Duodenal mucosa (tissue), 2 donors: ENCODE results near the gene MYH10.

ENCODE experiments used
- H3K27ac ChIP-seq: one replicate; pipeline ENCODE4 v1.7.0; 2013; ENCODE audit warnings: low read depth, low read length
- H3K27me3 ChIP-seq, 2 donors: one replicate each; pipeline ENCODE4 v1.7.0; 2013; ENCODE audit warnings: low read length in 2 of 2, control low read depth in 1 of 2; ENCODE audit not compliant: insufficient read depth in 2 of 2, control insufficient read depth in 1 of 2
- H3K36me3 ChIP-seq, 2 donors: one replicate each; pipeline ENCODE4 v1.7.0; 2013; ENCODE audit warnings: low read length in 2 of 2, control low read depth in 1 of 2; ENCODE audit not compliant: insufficient read depth in 2 of 2, control insufficient read depth in 1 of 2
- H3K4me1 ChIP-seq, 2 donors: one replicate each; pipeline ENCODE4 v1.7.0; 2013; ENCODE audit warnings: low read length in 2 of 2, control low read depth in 1 of 2; ENCODE audit not compliant: insufficient read depth in 2 of 2, control insufficient read depth in 1 of 2
- H3K4me3 ChIP-seq, 2 donors: one replicate each; pipeline ENCODE4 v1.7.0; 2013; ENCODE audit warnings: low read length in 2 of 2, low read depth in 1 of 2
- H3K9ac ChIP-seq, 2 donors: one replicate each; pipeline ENCODE4 v1.7.0; 2013; ENCODE audit warnings: low read length in 2 of 2, low read depth in 1 of 2
- H3K9me3 ChIP-seq, 2 donors: one replicate each; pipeline ENCODE4 v1.7.0; 2013; ENCODE audit warnings: low read length in 2 of 2, control low read depth in 1 of 2; ENCODE audit not compliant: control insufficient read depth in 1 of 2

Gene MYH10

DNA sequence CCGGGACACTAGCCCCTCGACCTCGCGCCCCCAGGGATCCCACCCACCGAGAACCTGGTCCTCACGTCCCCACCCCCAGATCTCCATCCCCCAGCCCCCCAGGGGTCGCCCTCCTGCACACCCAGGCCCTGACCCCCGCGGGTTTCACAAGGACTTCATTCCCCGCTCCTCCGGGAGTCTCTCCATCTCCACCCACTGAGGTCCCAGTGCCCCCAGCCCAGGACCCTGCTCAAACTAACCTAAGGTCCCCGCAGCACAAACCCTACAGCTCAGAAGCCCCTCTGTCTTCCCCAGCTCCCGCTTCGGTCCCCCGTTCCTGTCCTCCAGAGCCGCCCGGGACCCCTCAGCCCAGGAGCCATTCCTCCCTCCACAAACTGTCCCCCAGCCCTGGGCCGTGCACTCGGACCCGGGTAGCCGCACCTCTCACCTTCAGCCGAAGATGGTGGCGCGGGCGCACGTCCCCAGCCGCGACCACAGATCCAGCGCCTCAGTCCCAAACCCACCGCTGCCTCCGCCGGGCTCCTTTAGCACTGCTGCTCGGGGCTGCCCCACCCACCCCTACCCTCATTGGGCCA, at the start of gene MYH10:
Gene MYH10, minus strand, starts transcription at position 499 of the 575 bp plus-strand sequence. CDS start 7,479 bp downstream, outside the sequence.
- no peaks in the 10 kb centered on the region for H3K36me3 ChIP-seq
- peaks cover 27 to 41% of the 10 kb centered on the region in 2 donors for H3K27me3 ChIP-seq
- H3K27ac ChIP-seq = peak within 1 kb of the TSS; percentile 78
- H3K4me1 ChIP-seq = peaks cover 0 to 9% of the 10 kb centered on the region in 2 donors
- peak within 1 kb of the TSS; percentile 51 to 58 for H3K9ac ChIP-seq
- no peaks in the 10 kb centered on the region for H3K9me3 ChIP-seq
- peak within 1 kb of the TSS; percentile 67 to 74 for H3K4me3 ChIP-seq

DNA sequence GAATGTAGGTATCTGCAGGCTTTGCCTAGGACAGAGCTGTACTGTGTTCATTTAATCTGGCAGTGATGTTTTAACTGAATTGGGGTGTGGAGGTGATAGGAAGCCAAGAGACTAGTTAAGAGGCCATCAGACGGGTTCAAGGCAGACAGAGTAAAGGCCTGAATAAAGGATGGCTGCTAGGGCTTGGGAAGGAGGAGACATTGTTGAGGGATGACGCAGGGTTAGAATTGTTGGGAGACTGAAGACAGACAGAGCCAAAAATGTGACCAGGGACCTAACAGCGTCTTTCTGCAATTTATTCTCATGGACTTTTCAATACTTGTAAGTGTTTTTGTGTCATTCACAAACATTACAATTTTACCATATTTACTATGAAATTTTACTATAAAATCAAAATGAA, 48.6 kb upstream of the MYH10 start:
- H3K36me3 ChIP-seq = no peaks in the 10 kb centered on the region
- no peak overlapping the region for H3K9ac ChIP-seq
- no peak overlapping the region for H3K27ac ChIP-seq
- H3K9me3 ChIP-seq = no peaks in the 10 kb centered on the region
- no peaks in the 10 kb centered on the region for H3K4me1 ChIP-seq
- H3K27me3 ChIP-seq = no peaks in the 10 kb centered on the region
- H3K4me3 ChIP-seq = no peak overlapping the region

DNA sequence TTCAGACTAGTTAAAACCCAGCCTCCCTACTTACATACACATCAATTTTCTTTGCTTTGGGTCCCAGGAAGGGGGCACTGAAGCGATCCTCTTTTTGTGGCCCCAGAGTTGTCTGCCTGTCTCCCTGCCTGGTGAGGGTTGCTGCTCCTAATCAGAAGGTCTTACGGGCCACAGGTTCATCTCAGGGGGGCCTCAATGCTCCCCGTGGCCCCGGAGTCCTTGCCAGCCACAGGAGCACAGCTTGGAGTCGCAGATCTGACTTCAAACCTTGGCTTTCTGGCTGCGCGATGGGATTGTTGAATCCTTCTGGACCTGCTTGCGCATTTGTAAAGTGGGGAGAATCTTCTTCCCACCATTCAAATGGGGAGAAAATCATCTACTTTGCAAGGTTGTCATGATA, 44.8 kb upstream of the MYH10 start:
- Histone ChIP-seq H3K36me3 (no peaks in the 10 kb centered on the region), H3K27ac (no peak overlapping the region), H3K9me3 (no peaks in the 10 kb centered on the region), H3K4me1 (no peaks in the 10 kb centered on the region), H3K4me3 (no peak overlapping the region), H3K27me3 (no peaks in the 10 kb centered on the region), H3K9ac (no peak overlapping the region)

DNA sequence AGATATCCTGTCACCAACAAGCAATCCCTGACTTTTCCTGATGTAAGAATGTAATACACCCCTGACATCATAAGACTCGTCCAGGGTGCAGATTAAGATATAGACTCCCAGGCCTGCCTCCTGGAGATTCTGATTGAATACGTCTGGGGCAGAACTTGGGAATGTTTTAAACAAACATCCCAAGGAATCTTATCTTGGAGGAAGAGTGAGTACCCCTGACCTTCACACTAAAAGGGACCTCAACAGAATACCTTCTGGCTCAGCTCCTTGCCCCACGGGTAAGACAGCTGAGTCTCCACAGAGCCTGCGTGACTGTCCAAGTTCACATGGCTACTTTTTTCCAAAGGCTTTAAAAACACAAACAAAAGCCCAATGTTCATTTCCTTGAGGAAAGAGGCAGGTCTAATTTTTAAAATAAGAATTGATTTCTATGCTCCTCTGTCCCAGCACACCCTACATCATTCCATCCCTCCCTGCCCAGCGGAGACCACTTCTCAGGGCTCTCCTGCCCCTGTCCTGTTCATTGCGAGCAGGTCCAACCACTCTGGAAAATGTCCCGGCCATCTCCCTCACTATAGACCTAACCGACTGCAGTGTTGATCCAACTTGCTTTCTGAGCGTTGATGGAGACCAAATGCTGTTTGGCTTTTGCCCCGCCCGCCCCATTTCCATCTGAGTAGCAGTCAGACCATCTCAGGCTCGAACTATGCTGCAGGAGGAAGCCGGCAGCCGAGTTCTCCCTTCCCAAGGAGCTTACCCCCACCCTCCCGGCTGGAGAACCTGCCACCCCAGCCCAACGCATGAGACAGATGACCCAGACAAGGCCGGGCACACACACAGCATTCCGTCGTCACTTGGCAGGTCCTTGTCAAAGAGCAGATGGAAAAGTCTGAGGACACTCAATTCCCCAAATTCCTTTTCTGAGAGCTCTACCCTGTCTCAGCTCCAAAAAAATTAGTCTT, 44.1 kb upstream of the MYH10 start:
- H3K4me3 ChIP-seq = no peak overlapping the region
- no peaks in the 10 kb centered on the region for H3K9me3 ChIP-seq
- no peak overlapping the region for H3K9ac ChIP-seq
- H3K36me3 ChIP-seq = no peaks in the 10 kb centered on the region
- H3K27ac ChIP-seq = no peak overlapping the region
- no peaks in the 10 kb centered on the region for H3K27me3 ChIP-seq
- H3K4me1 ChIP-seq = no peaks in the 10 kb centered on the region

DNA sequence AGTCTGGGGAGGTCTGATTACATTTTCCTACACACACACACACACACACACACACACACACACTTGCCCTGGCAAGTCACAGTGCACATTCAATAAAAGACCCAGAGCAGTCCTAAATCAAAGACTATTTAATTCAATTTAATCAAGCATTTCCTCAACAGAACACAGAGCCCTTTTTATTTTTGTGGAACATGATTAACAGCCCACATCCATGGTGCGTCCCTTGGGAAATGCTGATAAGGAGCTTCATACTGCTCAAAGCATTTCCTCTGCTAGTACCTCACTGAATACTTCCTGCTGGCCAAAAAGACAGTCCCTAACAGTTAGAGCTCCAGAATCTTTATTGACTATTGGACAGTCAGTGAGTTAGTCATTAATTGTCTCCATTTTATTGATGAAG, 43.1 kb upstream of the MYH10 start:
- Histone ChIP-seq H3K4me1 (no peaks in the 10 kb centered on the region), H3K27ac (no peak overlapping the region), H3K36me3 (no peaks in the 10 kb centered on the region), H3K27me3 (no peaks in the 10 kb centered on the region), H3K9me3 (no peaks in the 10 kb centered on the region), H3K4me3 (no peak overlapping the region), H3K9ac (no peak overlapping the region)

DNA sequence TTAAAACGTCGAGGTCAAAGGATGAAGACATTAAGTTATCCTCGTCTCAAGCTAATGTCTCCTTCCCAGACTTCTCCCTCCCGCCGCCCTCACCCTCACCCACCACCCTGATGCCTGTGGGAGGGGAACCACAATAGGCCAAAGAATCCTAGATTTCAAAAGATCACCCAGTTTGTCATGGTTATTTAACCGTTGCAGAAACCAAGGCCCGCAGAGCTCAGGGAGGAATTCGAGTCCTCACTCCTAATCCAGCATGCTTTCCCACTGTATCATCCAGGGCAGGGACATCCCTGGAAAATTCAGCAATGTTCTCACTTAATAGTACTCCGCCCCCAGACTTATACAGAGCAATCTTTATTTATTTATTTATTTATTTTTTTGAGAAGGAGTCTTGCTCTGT, 41.8 kb upstream of the MYH10 start:
- H3K36me3 ChIP-seq = no peaks in the 10 kb centered on the region
- H3K4me3 ChIP-seq = no peak overlapping the region
- no peak overlapping the region for H3K9ac ChIP-seq
- H3K9me3 ChIP-seq = no peaks in the 10 kb centered on the region
- H3K27ac ChIP-seq = no peak overlapping the region
- no peaks in the 10 kb centered on the region for H3K4me1 ChIP-seq
- no peaks in the 10 kb centered on the region for H3K27me3 ChIP-seq

DNA sequence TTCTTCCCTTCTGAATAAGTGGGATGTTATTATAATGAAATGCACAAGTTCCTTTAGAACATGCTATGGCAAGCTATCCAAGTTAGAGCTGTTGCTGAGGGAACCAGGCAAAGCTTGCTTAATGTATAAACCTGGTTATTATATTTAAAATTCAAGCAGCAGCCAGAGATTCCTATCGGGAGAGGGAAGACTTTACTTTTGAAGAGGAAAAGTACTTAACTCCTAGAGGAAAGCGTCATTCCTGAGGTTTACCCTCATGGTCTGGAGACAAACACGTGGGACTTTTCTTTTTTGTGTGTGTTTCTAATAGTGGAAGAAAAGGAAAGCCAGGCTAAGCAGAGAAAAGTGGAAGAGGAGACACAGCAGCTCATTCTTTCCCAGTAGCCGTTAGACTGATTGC, 39.9 kb upstream of the MYH10 start:
- H3K4me1 ChIP-seq = no peaks in the 10 kb centered on the region
- no peak overlapping the region for H3K4me3 ChIP-seq
- H3K9ac ChIP-seq = no peak overlapping the region
- H3K9me3 ChIP-seq = no peaks in the 10 kb centered on the region
- H3K36me3 ChIP-seq = no peaks in the 10 kb centered on the region
- H3K27ac ChIP-seq = no peak overlapping the region
- no peaks in the 10 kb centered on the region for H3K27me3 ChIP-seq

DNA sequence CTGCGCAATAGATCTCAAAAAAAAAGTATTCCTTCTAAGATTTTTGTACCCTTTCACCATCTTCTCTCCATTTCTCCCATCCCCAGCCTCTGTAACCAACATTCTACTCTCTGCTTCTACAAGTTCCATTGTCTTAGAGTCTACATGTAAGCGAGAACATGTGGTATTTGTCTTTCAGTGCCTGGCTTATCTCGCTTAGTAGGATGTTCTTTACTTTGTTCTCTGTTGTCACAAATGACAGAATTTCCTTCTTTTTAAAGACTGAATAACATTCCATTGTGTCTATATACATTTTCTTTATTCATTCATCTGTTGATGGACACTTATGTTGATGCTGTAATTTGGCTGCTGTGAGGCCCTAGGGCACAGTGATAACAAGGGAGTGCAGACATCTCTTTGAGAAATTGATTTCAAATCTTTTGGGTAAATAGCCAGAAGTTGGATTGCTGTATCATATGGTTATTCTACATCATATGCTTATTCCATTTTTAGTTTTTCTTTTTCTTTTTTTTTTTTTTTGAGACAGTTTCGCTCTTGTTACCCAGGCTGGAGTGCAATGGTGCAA, 37.7 kb upstream of the MYH10 start:
- no peaks in the 10 kb centered on the region for H3K27me3 ChIP-seq
- no peaks in the 10 kb centered on the region for H3K36me3 ChIP-seq
- no peak overlapping the region for H3K4me3 ChIP-seq
- no peaks in the 10 kb centered on the region for H3K4me1 ChIP-seq
- no peaks in the 10 kb centered on the region for H3K9me3 ChIP-seq
- H3K27ac ChIP-seq = no peak overlapping the region
- H3K9ac ChIP-seq = no peak overlapping the region

DNA sequence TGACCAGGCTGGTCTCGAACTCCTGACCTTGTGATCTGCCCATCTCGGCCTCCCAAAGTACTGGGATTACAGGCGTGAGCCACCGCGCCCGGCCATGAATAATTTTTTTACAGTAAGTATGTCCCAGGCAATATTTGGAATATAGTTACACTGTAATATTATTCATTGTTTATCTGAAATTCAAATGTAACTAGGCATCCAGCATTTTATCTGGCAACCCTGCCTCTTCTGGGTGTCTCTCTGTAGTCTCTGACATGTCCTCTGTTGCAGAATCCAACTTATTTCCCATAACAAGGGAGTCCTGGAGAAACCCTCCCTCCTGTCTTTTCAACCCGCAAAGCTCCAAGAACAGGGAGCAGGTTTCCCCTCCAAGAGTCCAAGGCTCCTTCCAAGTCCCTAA, 36.9 kb upstream of the MYH10 start:
- H3K27ac ChIP-seq = no peak overlapping the region
- no peak overlapping the region for H3K9ac ChIP-seq
- H3K27me3 ChIP-seq = no peaks in the 10 kb centered on the region
- no peak overlapping the region for H3K4me3 ChIP-seq
- no peaks in the 10 kb centered on the region for H3K4me1 ChIP-seq
- no peaks in the 10 kb centered on the region for H3K36me3 ChIP-seq
- no peaks in the 10 kb centered on the region for H3K9me3 ChIP-seq

DNA sequence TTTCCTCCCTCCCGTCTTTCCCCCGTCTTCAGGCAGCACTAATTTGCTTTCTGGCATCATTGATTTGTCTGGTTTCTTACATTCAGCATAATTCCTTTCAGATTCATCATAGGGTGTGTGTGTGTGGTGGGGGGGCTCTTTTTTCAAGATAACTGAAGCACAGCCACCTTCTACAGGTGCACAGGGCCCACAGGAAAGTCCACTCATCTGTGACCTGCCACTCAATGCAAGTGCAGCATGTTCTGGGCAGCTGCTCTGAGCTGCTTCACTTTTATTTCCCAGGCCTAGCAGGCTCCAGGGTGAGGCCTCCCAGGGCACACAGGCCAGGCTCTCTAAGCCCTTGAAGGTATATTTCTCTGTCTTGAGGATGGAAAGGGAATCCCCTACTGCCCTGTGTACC, 35.2 kb upstream of the MYH10 start:
- Histone ChIP-seq H3K9ac (no peak overlapping the region), H3K4me1 (no peaks in the 10 kb centered on the region), H3K27ac (no peak overlapping the region), H3K27me3 (no peaks in the 10 kb centered on the region), H3K4me3 (no peak overlapping the region), H3K9me3 (no peaks in the 10 kb centered on the region), H3K36me3 (no peaks in the 10 kb centered on the region)
